ENCODE results near the gene MACROH2A1.

DNA sequence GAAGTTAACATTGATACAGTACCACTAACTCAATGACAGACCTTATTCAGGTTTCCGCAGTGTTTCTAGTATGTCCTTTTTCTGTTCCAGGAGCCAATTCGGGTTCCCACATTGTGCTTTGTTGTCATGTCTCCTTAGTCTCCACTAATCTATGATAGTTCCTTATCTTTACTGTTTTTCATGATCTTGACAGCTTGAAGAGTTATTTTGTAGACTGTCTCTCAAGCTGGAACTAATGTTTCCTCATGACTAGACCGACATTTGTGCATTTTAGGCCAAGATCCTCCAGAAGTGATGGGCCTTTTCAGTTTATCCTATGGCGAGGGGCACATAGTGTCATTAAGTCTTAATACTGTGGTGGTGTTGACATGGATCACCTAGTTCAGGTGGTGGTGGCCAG, 104.2 kb downstream of the MACROH2A1 start:
- TF ChIP-seq ZNF274 (IDR thresholded peaks at IDR 0.05; ENCODE audit: low read depth, low read length) (no peak), SUZ12 (IDR thresholded peaks at IDR 0.05; ENCODE audit: extremely low read depth, insufficient read depth, insufficient read length) (no peak), YY1 (IDR thresholded peaks at IDR 0.05; ENCODE audit: insufficient read depth, insufficient read length) (no peak)
